Neuron (in vitro differentiated cells): ENCODE data around the gene PEBP1.

Experiments
- H2AFZ ChIP-seq: one replicate; pipeline ENCODE4 v1.6.1; 2013; ENCODE audit warnings: low read depth, mild to moderate bottlenecking, inconsistent platforms, low read length, moderate library complexity
- H3K27me3 ChIP-seq: one replicate; pipeline ENCODE4 v1.6.1; 2013; ENCODE audit warnings: low read length; ENCODE audit not compliant: insufficient read depth
- H3K36me3 ChIP-seq: one replicate; pipeline ENCODE4 v1.6.1; 2013; ENCODE audit warnings: low read length; ENCODE audit not compliant: insufficient read depth
- H3K4me1 ChIP-seq: one replicate; pipeline ENCODE4 v1.6.1; 2013; ENCODE audit warnings: low read length; ENCODE audit not compliant: insufficient read depth
- H3K4me3 ChIP-seq: 2 replicates; pipeline ENCODE4 v1.5.1; 2013; ENCODE audit warnings: mild to moderate bottlenecking, low read length, moderate library complexity
- H3K9me3 ChIP-seq: one replicate; pipeline ENCODE4 v1.6.1; 2013; ENCODE audit warnings: low read length

The PEBP1 gene

DNA sequence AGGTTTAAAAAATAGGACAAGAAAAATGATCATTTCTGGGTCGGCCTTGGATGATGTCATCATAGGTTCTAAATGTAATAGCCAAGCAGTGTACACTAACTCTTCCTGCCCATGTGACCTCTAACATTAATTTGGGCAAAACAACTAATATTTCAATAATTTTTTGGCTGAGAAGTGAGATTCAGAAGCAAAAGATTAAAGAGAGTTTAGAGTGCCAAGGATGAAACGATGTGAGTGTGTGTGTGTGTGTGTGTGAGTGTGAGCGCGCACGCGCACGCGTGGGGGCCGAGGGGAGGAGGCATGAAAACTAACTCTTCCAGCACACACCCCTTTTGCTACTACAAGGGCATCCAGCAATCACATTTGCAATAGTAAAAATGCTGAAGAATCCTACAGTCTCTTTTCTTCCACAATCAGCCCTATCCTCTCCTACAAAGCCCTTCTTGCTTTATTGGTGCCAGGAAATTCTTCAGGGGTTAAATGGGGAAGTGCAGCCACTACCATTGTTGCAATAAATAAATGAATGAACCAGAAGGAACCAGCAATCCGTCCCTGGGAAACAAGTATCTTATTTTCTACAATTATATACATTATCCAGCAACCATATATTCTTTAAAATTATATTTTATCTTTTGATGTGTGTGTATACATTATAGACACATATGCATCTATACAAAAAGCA, 52.9 kb downstream of the PEBP1 start:
- H2AFZ ChIP-seq: peak overlapping the region; percentile 94
- H3K27me3 ChIP-seq: no peaks in the 10 kb centered on the region
- H3K36me3 ChIP-seq: no peaks in the 10 kb centered on the region
- H3K4me1 ChIP-seq: peaks cover 14% of the 10 kb centered on the region
- peak overlapping the region; percentile 65 for H3K4me3 ChIP-seq
- no peaks in the 10 kb centered on the region for H3K9me3 ChIP-seq

DNA sequence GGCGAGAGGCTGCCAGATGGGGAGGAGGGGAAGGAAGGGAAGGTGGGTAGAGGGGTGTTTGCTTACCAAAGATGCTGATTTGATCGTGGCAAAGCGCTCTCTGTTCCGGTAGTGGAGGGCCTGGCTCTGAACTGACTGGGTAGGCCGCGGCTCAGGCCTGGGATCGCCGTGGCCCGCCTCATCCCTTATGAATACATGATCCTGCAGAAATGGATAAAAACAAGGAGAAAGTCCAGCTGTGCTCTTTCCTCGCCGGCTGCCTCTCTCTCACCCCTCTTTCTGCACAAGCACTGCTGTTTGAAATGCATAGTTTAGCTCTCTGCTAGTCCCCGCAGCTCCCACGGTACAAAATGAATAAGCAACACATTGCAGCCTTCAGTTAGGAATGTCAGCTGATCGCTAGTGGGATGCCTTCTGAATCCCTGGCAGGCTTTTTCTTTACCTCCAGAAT, 53.8 kb downstream of the PEBP1 start:
- Histone ChIP-seq H3K27me3 (no peaks in the 10 kb centered on the region), H2AFZ (peak overlapping the region; percentile 94), H3K4me3 (peak overlapping the region; percentile 65), H3K9me3 (no peaks in the 10 kb centered on the region), H3K4me1 (peaks cover 14% of the 10 kb centered on the region), H3K36me3 (no peaks in the 10 kb centered on the region)

DNA sequence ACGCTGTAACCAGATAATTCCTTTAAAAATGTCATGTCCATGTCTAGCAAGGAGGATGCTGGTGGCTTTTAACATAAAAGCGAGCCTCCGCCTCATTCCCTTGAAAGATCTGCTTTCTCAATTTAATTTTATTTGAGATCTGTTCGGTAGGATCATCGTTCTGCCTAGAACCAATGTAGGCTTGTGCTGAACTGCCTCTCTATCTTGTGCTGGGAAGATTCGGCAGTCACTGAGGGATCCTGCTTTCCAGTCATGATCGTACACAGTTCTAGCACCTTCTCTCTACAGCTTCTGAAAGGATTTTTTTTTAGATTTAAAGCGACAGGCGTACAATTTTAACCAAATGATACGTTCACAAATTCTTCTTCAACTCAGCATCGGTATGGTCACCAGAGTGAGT, 54.3 kb downstream of the PEBP1 start:
- no peaks in the 10 kb centered on the region for H3K27me3 ChIP-seq
- peak overlapping the region; percentile 94 for H2AFZ ChIP-seq
- peak overlapping the region; percentile 65 for H3K4me3 ChIP-seq
- no peaks in the 10 kb centered on the region for H3K36me3 ChIP-seq
- peaks cover 14% of the 10 kb centered on the region for H3K4me1 ChIP-seq
- H3K9me3 ChIP-seq: no peaks in the 10 kb centered on the region

DNA sequence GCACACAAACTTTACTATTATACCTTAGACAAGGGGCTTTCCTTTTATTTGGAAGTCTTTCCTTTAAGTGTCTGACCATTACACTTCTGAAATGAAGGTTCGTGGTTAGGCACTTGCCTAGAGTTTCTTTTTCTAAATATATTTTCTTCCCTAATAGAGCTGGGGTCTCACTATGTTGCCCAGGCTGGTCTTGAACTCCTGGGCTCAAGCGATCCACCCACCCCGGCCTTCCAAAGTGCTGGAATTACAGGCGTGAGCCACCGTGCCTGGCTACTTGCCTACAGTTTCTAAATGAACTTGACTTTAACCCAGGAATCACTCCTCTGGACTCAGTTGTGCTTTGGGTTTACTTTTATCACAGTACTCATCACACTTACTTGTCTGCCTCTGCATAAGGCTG, 57.6 kb downstream of the PEBP1 start:
- peaks cover 2% of the 10 kb centered on the region for H3K4me1 ChIP-seq
- no peaks in the 10 kb centered on the region for H3K36me3 ChIP-seq
- no peaks in the 10 kb centered on the region for H3K27me3 ChIP-seq
- no peak overlapping the region for H3K4me3 ChIP-seq
- no peaks in the 10 kb centered on the region for H3K9me3 ChIP-seq
- no peak overlapping the region for H2AFZ ChIP-seq

DNA sequence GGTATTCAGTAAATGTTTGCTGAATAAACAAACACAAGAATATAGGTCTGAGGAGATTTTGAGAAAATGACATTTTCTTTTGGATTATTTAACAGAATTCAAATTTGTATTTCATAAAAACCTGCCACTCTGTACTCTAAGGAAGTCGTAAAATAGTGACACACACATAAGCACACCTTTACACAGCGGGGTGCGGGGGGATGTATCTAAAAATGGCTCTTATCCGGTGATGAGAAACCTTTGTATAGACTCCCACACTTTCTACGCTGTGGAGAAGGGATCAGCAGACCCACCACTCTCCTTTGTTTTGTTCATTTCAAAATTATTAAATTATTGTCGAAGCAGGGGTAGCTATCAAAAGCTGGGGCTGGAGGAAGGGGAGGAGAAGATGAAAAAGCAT, 58.0 kb downstream of the PEBP1 start:
- Histone ChIP-seq H3K9me3 (no peaks in the 10 kb centered on the region), H2AFZ (no peak overlapping the region), H3K36me3 (no peaks in the 10 kb centered on the region), H3K4me1 (no peaks in the 10 kb centered on the region), H3K27me3 (no peaks in the 10 kb centered on the region), H3K4me3 (no peak overlapping the region)
